Right cardiac atrium (tissue), 5 donors: ENCODE measurements around the gene GALE. TPM values are rescaled to one million over a fixed set of nuclear protein-coding genes. Genes with fewer than 3 reads are reported as not detected.

Experiments used
- ATAC-seq, 2 donors: fragments of 200-7000 bp; cut with Tn5 transposase; one replicate each; pipeline versions ENCODE4 v1.8.0 to v1.9.1; 2020; ENCODE audit warnings: moderate library complexity in 2 of 2, mild to moderate bottlenecking in 1 of 2
- DNase-seq, 3 donors: peaks; one replicate each; pipeline ENCODE4 v3.0.0-alpha.2; 2020
- H3K27ac ChIP-seq: one replicate; pipeline ENCODE4 v1.5.1; 2013; ENCODE audit warnings: mild to moderate bottlenecking, low read length, control low read depth, moderate library complexity
- H3K27me3 ChIP-seq: one replicate; pipeline ENCODE4 v1.6.1; 2013; ENCODE audit not compliant: control insufficient read depth, insufficient read depth
- H3K4me1 ChIP-seq: one replicate; pipeline ENCODE4 v1.6.1; 2013; ENCODE audit warnings: low read length; ENCODE audit not compliant: control insufficient read depth, insufficient read depth
- H3K4me3 ChIP-seq: one replicate; pipeline ENCODE4 v1.5.1; 2013; ENCODE audit warnings: low read length, control low read depth
- H3K9me3 ChIP-seq: one replicate; pipeline ENCODE4 v1.6.1; 2013; ENCODE audit warnings: low read length; ENCODE audit not compliant: control insufficient read depth
- WGBS: extraction: QIAGEN DNeasy Blood & Tissue Kit; methylation state at CpG from one replicate; pipeline ENCODE4 v1.1.7; 2013; 5-methylcytosine and 5-hydroxymethylcytosine counted together
- intact Hi-C, 4 donors: fragments of 100-400 bp; cut with DNase I; formaldehyde crosslinking; loops; one replicate each; pipeline versions ENCODE4 v1.11.0 to v1.14.0; 2022 to 2023
- polyA plus RNA-seq: library from polyadenylated mRNA; stranded (reverse); fragments of 200-250 nt; gene quantifications from one replicate; pipeline ENCODE4 v1.2.3, GENCODE V29; 2013
- total RNA-seq, 4 donors: library from RNA; stranded (reverse); fragmentation: NEBNext Ultra II Directional; extraction: Animal tissue kit (Norgen Biotek cat#: 25700); gene quantifications; one replicate each; pipeline ENCODE4 v1.2.1, GENCODE V29; 2021
- donor health status: healthy with polysubstance abuse.
- donor health status: DM: no; HTN: yes; CAD: no.
- donor health status: DM: no; HTN: no; CAD: no.
- donor health status: DM: no; HTN: yes; CAD: no; lungs with severe emphysema.
- donor health status: DM: yes; HTN: yes; CAD: no.

The GALE gene
- total and polyA plus RNA-seq, 5 donors = 6.1 to 11.2 (median 7.0) TPM

GRCh38 chr1:23772854-23773242 lies 27.7 kb downstream of the GALE start:
- ATAC-seq (no peak), DNase-seq (no peak)
- 87% methylated on average over 10 of the region's 10 CpGs for WGBS
- intact Hi-C loops = loop anchor here in 2 of 4 donors (10.0 kb wide), 1 partner anchor 142 kb away; the partner anchor contains the start of gene CNR2 (in 2 of the 2)
- Histone ChIP-seq H3K9me3 (no peaks in the 10 kb centered on the region), H3K27ac (no peak overlapping the region), H3K27me3 (no peaks in the 10 kb centered on the region), H3K4me1 (no peaks in the 10 kb centered on the region), H3K4me3 (no peak overlapping the region)

- ATAC-seq = peak; percentile 79 to 91
- Histone ChIP-seq H3K27ac (no peak overlapping the region), H3K27me3 (no peaks in the 10 kb centered on the region), H3K4me3 (no peak overlapping the region), H3K4me1 (no peaks in the 10 kb centered on the region), H3K9me3 (no peaks in the 10 kb centered on the region)
- intact Hi-C loops = loop anchor here in 2 of 4 donors (10.0 kb wide), 1 partner anchor 143 kb away; the partner anchor contains the start of gene CNR2 (in 2 of the 2)
- 14% methylated on average over 14 of the region's 14 CpGs for WGBS
- peak; percentile 86 to 94 (median 93) for DNase-seq
Measured at GRCh38 chr1:23772049-23772853, 28.3 kb downstream of the GALE start.

GRCh38 chr1:23768733-23769132 lies 31.8 kb downstream of the GALE start:
- intact Hi-C loops = no loop called here
- Histone ChIP-seq H3K4me3 (no peak overlapping the region), H3K27me3 (no peaks in the 10 kb centered on the region), H3K27ac (no peak overlapping the region), H3K9me3 (no peaks in the 10 kb centered on the region), H3K4me1 (no peaks in the 10 kb centered on the region)
- WGBS = 55% methylated on average over 5 of the region's 5 CpGs
- DNase-seq = no peak
- ATAC-seq = no peak

GRCh38 chr1:23763041-23763577 lies 37.4 kb downstream of the GALE start:
- ATAC-seq = no peak
- Histone ChIP-seq H3K27me3 (no peaks in the 10 kb centered on the region), H3K27ac (no peak overlapping the region), H3K4me1 (no peaks in the 10 kb centered on the region), H3K4me3 (no peak overlapping the region), H3K9me3 (no peaks in the 10 kb centered on the region)
- 80% methylated on average over 7 of the region's 7 CpGs for WGBS
- DNase-seq = no peak
- intact Hi-C loops = no loop called here

GRCh38 chr1:23759277-23759676 lies 41.3 kb downstream of the GALE start:
- Histone ChIP-seq H3K27ac (peak overlapping the region; percentile 9), H3K9me3 (no peaks in the 10 kb centered on the region), H3K27me3 (no peaks in the 10 kb centered on the region), H3K4me1 (no peaks in the 10 kb centered on the region), H3K4me3 (no peak overlapping the region)
- DNase-seq (peak in 1 of 3 donors; percentile 30), ATAC-seq (peak; percentile 80 to 85)
- 34% methylated on average over 4 of the region's 4 CpGs for WGBS
- intact Hi-C loops = no loop called here

- 67% methylated on average over 1 of the region's 1 CpG for WGBS
Measured at GRCh38 chr1:23757812-23758211, 42.7 kb downstream of the GALE start.

GRCh38 chr1:23756676-23757075 lies 43.9 kb downstream of the GALE start:
- Histone ChIP-seq H3K27ac (no peak overlapping the region), H3K4me1 (no peaks in the 10 kb centered on the region)
- intact Hi-C loops = no loop called here

More at GRCh38 chr1:23757812-23758211, 42.7 kb downstream of the GALE start:
- intact Hi-C loops = no loop called here
- DNase-seq (no peak), ATAC-seq (no peak)
- no peaks in the 10 kb centered on the region for H3K27me3 ChIP-seq
- no peak overlapping the region for H3K27ac ChIP-seq
- H3K4me3 ChIP-seq = no peak overlapping the region
- no peaks in the 10 kb centered on the region for H3K9me3 ChIP-seq
- H3K4me1 ChIP-seq = no peaks in the 10 kb centered on the region

GRCh38 chr1:23752909-23753308 lies 47.6 kb downstream of the GALE start:
- intact Hi-C loops = no loop called here
- 100% methylated on average over 1 of the region's 1 CpG for WGBS
- no peak overlapping the region for H3K4me3 ChIP-seq

More at GRCh38 chr1:23756676-23757075, 43.9 kb downstream of the GALE start:
- H3K27me3 ChIP-seq = no peaks in the 10 kb centered on the region
- H3K4me3 ChIP-seq = no peak overlapping the region
- H3K9me3 ChIP-seq = no peaks in the 10 kb centered on the region
- no peak for DNase-seq
- 94% methylated on average over 3 of the region's 3 CpGs for WGBS
- no peak for ATAC-seq

GRCh38 chr1:23751815-23752200 lies 48.7 kb downstream of the GALE start:
- no peak for ATAC-seq
- intact Hi-C loops = no loop called here
- Histone ChIP-seq H3K4me3 (no peak overlapping the region), H3K4me1 (no peaks in the 10 kb centered on the region), H3K9me3 (no peaks in the 10 kb centered on the region), H3K27ac (no peak overlapping the region), H3K27me3 (no peaks in the 10 kb centered on the region)
- DNase-seq = no peak
- 77% methylated on average over 4 of the region's 4 CpGs for WGBS

More at GRCh38 chr1:23752909-23753308, 47.6 kb downstream of the GALE start:
- Histone ChIP-seq H3K4me1 (no peaks in the 10 kb centered on the region), H3K27me3 (no peaks in the 10 kb centered on the region), H3K27ac (no peak overlapping the region), H3K9me3 (no peaks in the 10 kb centered on the region)
- ATAC-seq (no peak), DNase-seq (no peak)

- DNase-seq (no peak), ATAC-seq (peak; percentile 50 to 54)
- no peaks in the 10 kb centered on the region for H3K4me1 ChIP-seq
- intact Hi-C loops = no loop called here
- H3K9me3 ChIP-seq = no peaks in the 10 kb centered on the region
- no peak overlapping the region for H3K27ac ChIP-seq
- 54% methylated on average over 11 of the region's 11 CpGs for WGBS
- H3K27me3 ChIP-seq = no peaks in the 10 kb centered on the region
- H3K4me3 ChIP-seq = no peak overlapping the region
Measured at GRCh38 chr1:23751050-23751814, 49.3 kb downstream of the GALE start.

GRCh38 chr1:23748016-23748415 lies 52.5 kb downstream of the GALE start:
- intact Hi-C loops = no loop called here
- H3K9me3 ChIP-seq = no peaks in the 10 kb centered on the region
- no peaks in the 10 kb centered on the region for H3K27me3 ChIP-seq
- no peaks in the 10 kb centered on the region for H3K4me1 ChIP-seq
- WGBS = 64% methylated on average over 3 of the region's 3 CpGs
- no peak overlapping the region for H3K27ac ChIP-seq
- DNase-seq (no peak), ATAC-seq (no peak)
- H3K4me3 ChIP-seq = no peak overlapping the region
